Spleen (tissue), 11 donors: ENCODE data around the gene JMJD1C. TPM values are rescaled to one million over a fixed set of nuclear protein-coding genes. Genes with fewer than 3 reads are reported as not detected.
A peak's percentile ranks its signal among the peaks of the same experiment; 100 is the strongest.
"Not testable (repeated sequence)": the region's sequence is repeated elsewhere in the genome, so short reads cannot be mapped to it uniquely, and the experiment has no call there.

Experiments
- DNase-seq: peaks from one replicate; pipeline ENCODE4 v3.0.0-alpha.2; 2020
- H3K27ac ChIP-seq, 8 donors: fragments of 200-600 bp; sonication (generic) in 7 of 8; 1 replicate in 4 of 8; 2 replicates in 4 of 8; pipeline versions ENCODE4 v1.5.0 to v1.8.0; 2016 to 2021; ENCODE audit warnings: inconsistent platforms in 4 of 8, mild to moderate bottlenecking in 4 of 8, moderate library complexity in 1 of 8
- H3K27me3 ChIP-seq, 7 donors: fragments of 200-600 bp; sonication (generic) in 6 of 7; replicated peaks in 1 of 7; 1 replicate in 4 of 7; 2 replicates in 3 of 7; pipeline versions ENCODE4 v1.5.0 to v1.8.0; 2016 to 2021; ENCODE audit warnings: inconsistent platforms in 3 of 7, mild to moderate bottlenecking in 1 of 7
- H3K36me3 ChIP-seq, 6 donors: fragments of 200-600 bp; sonication (generic) in 5 of 6; 1 replicate in 4 of 6; 2 replicates in 2 of 6; pipeline versions ENCODE4 v1.5.0 to v1.8.0; 2016 to 2021; ENCODE audit warnings: inconsistent platforms in 2 of 6
- H3K4me1 ChIP-seq, 6 donors: fragments of 200-600 bp; sonication (generic) in 5 of 6; 1 replicate in 3 of 6; 2 replicates in 3 of 6; pipeline versions ENCODE4 v1.5.0 to v1.8.0; 2016 to 2021; ENCODE audit warnings: inconsistent platforms in 3 of 6
- H3K4me3 ChIP-seq, 8 donors: fragments of 200-600 bp; sonication (generic) in 7 of 8; 1 replicate in 4 of 8; 2 replicates in 4 of 8; pipeline versions ENCODE4 v1.5.0 to v1.8.0; 2016 to 2021; ENCODE audit warnings: inconsistent platforms in 4 of 8, mild to moderate bottlenecking in 4 of 8, moderate library complexity in 2 of 8
- H3K9me3 ChIP-seq, 8 donors: fragments of 200-600 bp; sonication (generic) in 7 of 8; 1 replicate in 4 of 8; 2 replicates in 4 of 8; pipeline versions ENCODE4 v1.5.0 to v1.8.0; 2016 to 2021; ENCODE audit warnings: inconsistent platforms in 4 of 8
- CTCF ChIP-seq, 11 experiments: fragments of 200-600 bp in 7 of 11; fragments of 450-650 bp in 4 of 11; sonication (generic) in 4 of 11; IDR thresholded peaks in 8 of 11; conservative IDR thresholded peaks in 3 of 11; 1 replicate in 7 of 11; 2 replicates in 4 of 11; pipeline versions ENCODE4 v1.4.0 to v1.8.0; 2016 to 2021; ENCODE audit warnings: antibody characterized with exemption in 11 of 11, inconsistent platforms in 4 of 11, mild to moderate bottlenecking in 1 of 11
- POLR2A ChIP-seq, 3 donors: fragments of 450-650 bp; IDR thresholded peaks; one replicate each; pipeline ENCODE4 v1.5.1; 2017; ENCODE audit warnings: antibody characterized with exemption in 3 of 3, mild to moderate bottlenecking in 1 of 3
- POLR2AphosphoS5 ChIP-seq, 3 donors: sonication (generic); formaldehyde crosslinking; IDR thresholded peaks; one replicate each; pipeline ENCODE4 v1.5.1; 2017; ENCODE audit warnings: antibody characterized with exemption in 3 of 3
- WGBS, 5 donors: extraction: QIAGEN DNeasy Blood & Tissue Kit in 3 of 5; methylation state at CpG; one replicate each; pipeline versions ENCODE4 v1.1.5 to v1.1.7; 2013 to 2018; 5-methylcytosine and 5-hydroxymethylcytosine counted together
- intact Hi-C: fragments of 100-400 bp; cut with DNase I; formaldehyde crosslinking; loops from one replicate; pipeline ENCODE4 v1.15.0; 2023; ENCODE audit warnings: low total_unique reads
- polyA plus RNA-seq, 3 donors: library from polyadenylated mRNA; stranded (reverse); fragments of 200-250 nt; gene quantifications; one replicate each; pipeline ENCODE4 v1.2.1, GENCODE V29; 2013
- total RNA-seq, 7 donors: library from RNA; depleted of rRNA in 3 of 7; stranded (reverse); fragments of >200 nt in 3 of 7; fragmentation: NEBNext Ultra II Directional in 4 of 7; extraction: Animal tissue kit (Norgen Biotek cat#: 25700) in 4 of 7; gene quantifications; one replicate each; pipeline versions ENCODE4 v1.1.0 to v1.2.1, GENCODE V29; 2016 to 2021
- donor health status: healthy with polysubstance abuse.
- donor health status: DM: no; HTN: no; CAD: no; lungs with moderate emphysema.
- donor health status: DM: no; HTN: no; CAD: no.
- donor health status: Bipolar disorder and iron deficiency.
- donor health status: healthy.
- donor health status: DM: no; HTN: no; CAD: no.
- donor health status: DM: yes; HTN: yes; CAD: no.

Gene JMJD1C
- total and polyA plus RNA-seq, 10 donors: 54.3 to 272 (median 137) TPM

- intact Hi-C loops: no loop called here
- TF ChIP-seq POLR2AphosphoS5 (IDR thresholded peaks at IDR 0.05) (no peak), CTCF (IDR thresholded peaks at IDR 0.05 in 8 of 11, conservative IDR thresholded peaks at IDR 0.05 in 3 of 11) (no peak), POLR2A (IDR thresholded peaks at IDR 0.05) (no peak)
- Histone ChIP-seq H3K4me3 (no peak overlapping the region), H3K4me1 (peaks cover 0 to 45% (median 12%) of the 10 kb centered on the region in 6 donors), H3K9me3 (no peaks in the 10 kb centered on the region), H3K36me3 (no peaks in the 10 kb centered on the region), H3K27me3 (no peaks in the 10 kb centered on the region), H3K27ac (no peak overlapping the region)
- no peak for DNase-seq
- 90 to 99% (median 97%) methylated on average over 2 of the region's 2 CpGs for WGBS, 5 donors
Observed at GRCh38 chr10:63494951-63495350, 29.2 kb upstream of the JMJD1C start.

GRCh38 chr10:63493004-63493403 is 27.2 kb upstream of the JMJD1C start:
- no peak overlapping the region for H3K4me3 ChIP-seq
- no peaks in the 10 kb centered on the region for H3K36me3 ChIP-seq
- no peak overlapping the region for H3K27ac ChIP-seq
- peaks cover 0 to 35% (median 11%) of the 10 kb centered on the region in 6 donors for H3K4me1 ChIP-seq
- intact Hi-C loops: no loop called here
- H3K27me3 ChIP-seq: no peaks in the 10 kb centered on the region
- 95 to 99% (median 98%) methylated on average over 4 of the region's 4 CpGs for whole genome bisulfite sequencing, 5 donors
- no peak for TF ChIP-seq POLR2AphosphoS5 (IDR thresholded peaks at IDR 0.05)
- TF ChIP-seq CTCF (IDR thresholded peaks at IDR 0.05 in 8 of 11, conservative IDR thresholded peaks at IDR 0.05 in 3 of 11): no peak
- TF ChIP-seq POLR2A (IDR thresholded peaks at IDR 0.05): no peak
- no peaks in the 10 kb centered on the region for H3K9me3 ChIP-seq
- no peak for DNase-seq

- H3K4me3 ChIP-seq: not testable (repeated sequence)
Observed at GRCh38 chr10:63492317-63492690, 26.5 kb upstream of the JMJD1C start.

GRCh38 chr10:63491588-63492316 is 26.0 kb upstream of the JMJD1C start:
- intact Hi-C loops: no loop called here
- H3K36me3 ChIP-seq: no peaks in the 10 kb centered on the region
- peak overlapping the region in 1 of 8 donors; percentile 44 for H3K27ac ChIP-seq
- TF ChIP-seq CTCF (IDR thresholded peaks at IDR 0.05 in 8 of 11, conservative IDR thresholded peaks at IDR 0.05 in 3 of 11) (no peak), POLR2AphosphoS5 (IDR thresholded peaks at IDR 0.05) (no peak), POLR2A (IDR thresholded peaks at IDR 0.05) (no peak)
- H3K4me1 ChIP-seq: peaks cover 0 to 34% (median 13%) of the 10 kb centered on the region in 6 donors
- H3K9me3 ChIP-seq: no peaks in the 10 kb centered on the region
- DNase-seq: no peak
- WGBS, 5 donors: 83 to 94% (median 89%) methylated on average over 8 of the region's 8 CpGs
- no peak overlapping the region for H3K4me3 ChIP-seq
- H3K27me3 ChIP-seq: no peaks in the 10 kb centered on the region

More at GRCh38 chr10:63492317-63492690, 26.5 kb upstream of the JMJD1C start:
- Histone ChIP-seq H3K4me1 (peaks cover 0 to 32% (median 11%) of the 10 kb centered on the region in 6 donors), H3K27ac (peak overlapping the region in 1 of 8 donors; percentile 44)
- H3K27me3 ChIP-seq, DNase-seq, H3K9me3 ChIP-seq, H3K36me3 ChIP-seq, intact Hi-C loops: not testable (repeated sequence)
- WGBS, 5 donors: 79 to 87% (median 79%) methylated on average over 6 of the region's 6 CpGs
